GM10847 (cell line): Measurements from ENCODE around the gene RCL1.

Experiments used
- POLR2A ChIP-seq: IDR thresholded peaks from 2 replicates; pipeline ENCODE4 v1.6.1; 2011; ENCODE audit not compliant: insufficient read length; ENCODE audit errors: extremely low read depth

RCL1 gene, protein sequence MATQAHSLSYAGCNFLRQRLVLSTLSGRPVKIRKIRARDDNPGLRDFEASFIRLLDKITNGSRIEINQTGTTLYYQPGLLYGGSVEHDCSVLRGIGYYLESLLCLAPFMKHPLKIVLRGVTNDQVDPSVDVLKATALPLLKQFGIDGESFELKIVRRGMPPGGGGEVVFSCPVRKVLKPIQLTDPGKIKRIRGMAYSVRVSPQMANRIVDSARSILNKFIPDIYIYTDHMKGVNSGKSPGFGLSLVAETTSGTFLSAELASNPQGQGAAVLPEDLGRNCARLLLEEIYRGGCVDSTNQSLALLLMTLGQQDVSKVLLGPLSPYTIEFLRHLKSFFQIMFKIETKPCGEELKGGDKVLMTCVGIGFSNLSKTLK

GRCh38 chr9:4792572-4793458 is at the start of gene RCL1:
RCL1 (plus strand) TSS chr9:4792944; CDS start chr9:4793092, 148 bp downstream.
- TF ChIP-seq POLR2A, result peak; percentile 39

DNA sequence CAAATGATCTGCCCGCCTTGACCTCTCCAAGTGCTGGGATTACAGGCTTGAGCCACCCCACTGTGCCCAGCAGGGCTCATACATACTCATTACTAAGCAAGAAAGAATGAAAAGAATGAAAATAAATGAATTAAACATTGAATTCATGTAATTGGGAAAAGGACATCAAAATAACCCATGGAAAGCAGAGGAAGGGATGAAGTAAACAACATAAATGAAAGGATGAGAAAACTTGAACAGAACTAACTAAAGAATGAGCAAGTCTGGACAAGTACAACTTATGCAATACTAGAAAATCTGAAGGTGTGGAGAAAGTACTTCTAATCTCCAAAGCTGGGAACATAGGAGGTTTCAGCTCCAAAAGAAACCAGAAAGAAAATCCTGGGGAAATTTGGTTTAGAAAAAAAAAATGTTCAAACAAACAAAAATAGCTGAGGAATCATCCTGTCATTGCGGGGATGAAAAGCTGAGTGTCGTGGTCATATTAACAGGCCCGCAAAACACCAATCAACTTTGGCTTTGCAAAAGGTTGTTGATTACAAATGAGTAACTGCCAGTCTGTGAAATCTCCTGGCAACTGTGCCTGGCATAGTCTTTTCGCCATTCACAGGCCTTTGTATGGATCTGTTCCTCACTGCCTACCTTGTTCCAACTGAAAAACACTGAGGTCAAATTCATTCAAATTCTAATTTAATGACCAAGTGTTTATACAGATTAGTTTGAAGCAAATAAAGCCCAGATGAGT is 49.4 kb upstream of the RCL1 start:
- no peak for TF ChIP-seq POLR2A

GRCh38 chr9:4746278-4747030 is 46.3 kb upstream of the RCL1 start:
- no peak for TF ChIP-seq POLR2A

DNA sequence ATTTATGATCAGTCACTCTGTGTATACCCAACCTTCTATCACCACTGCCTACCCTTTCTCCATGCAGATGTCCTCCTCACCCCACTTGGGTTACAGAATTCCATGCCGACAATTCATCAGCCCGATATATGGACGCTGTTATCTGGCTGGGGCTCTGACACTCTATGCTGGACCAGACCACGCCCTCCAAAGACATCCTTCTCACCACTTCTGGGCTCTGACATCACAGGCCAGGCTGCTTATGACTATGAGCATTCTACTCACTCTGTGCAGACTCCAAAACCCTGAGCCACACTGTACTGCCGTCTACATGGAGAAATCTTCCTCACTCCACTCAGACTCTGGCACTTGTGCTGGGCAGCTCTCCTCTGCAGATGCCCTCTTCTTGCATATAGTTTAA is 44.1 kb upstream of the RCL1 start:
- no peak for TF ChIP-seq POLR2A

GRCh38 chr9:4750023-4750673 is 42.6 kb upstream of the RCL1 start:
- TF ChIP-seq POLR2A, result no peak

GRCh38 chr9:4755026-4755609 is 37.6 kb upstream of the RCL1 start:
- TF ChIP-seq POLR2A, result no peak

DNA sequence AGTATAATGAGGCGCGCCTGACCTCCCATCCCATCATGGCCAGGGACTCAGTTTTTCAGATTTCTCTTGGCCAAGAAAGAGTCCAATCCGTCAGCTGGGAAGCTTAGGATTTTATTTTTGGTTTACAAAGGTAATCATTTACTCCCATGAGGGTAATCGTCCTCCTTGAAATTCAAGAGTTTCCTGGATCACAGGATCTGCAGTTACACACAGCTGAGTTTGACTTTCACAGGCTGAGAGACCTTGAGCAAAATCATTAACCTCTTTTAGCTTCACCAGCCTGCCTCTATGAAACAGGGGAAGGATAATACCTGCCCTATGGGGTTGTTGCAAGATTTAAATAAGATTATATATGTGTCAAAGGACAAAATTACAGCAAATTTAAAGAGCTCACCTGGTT is 36.3 kb upstream of the RCL1 start:
- no peak for TF ChIP-seq POLR2A

DNA sequence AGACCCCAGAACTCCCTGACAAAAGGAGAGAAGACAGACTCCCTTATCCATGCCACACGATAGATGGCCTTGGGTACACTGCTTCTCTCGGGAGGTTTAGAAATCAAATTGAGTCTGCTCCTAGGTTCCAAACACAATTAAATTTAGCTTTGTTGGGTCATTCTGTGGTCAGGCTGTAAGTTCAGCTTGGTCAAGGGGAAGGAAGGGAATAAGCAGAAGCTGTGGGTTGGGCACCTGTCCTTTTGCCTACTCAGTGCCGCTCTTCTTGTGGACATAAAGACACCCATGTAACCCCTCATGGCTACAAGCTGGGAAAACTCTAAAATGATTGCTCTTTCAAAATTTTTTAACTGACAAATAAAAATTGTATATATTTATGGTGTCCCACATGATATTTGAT is 32.6 kb upstream of the RCL1 start:
- TF ChIP-seq POLR2A, result no peak

DNA sequence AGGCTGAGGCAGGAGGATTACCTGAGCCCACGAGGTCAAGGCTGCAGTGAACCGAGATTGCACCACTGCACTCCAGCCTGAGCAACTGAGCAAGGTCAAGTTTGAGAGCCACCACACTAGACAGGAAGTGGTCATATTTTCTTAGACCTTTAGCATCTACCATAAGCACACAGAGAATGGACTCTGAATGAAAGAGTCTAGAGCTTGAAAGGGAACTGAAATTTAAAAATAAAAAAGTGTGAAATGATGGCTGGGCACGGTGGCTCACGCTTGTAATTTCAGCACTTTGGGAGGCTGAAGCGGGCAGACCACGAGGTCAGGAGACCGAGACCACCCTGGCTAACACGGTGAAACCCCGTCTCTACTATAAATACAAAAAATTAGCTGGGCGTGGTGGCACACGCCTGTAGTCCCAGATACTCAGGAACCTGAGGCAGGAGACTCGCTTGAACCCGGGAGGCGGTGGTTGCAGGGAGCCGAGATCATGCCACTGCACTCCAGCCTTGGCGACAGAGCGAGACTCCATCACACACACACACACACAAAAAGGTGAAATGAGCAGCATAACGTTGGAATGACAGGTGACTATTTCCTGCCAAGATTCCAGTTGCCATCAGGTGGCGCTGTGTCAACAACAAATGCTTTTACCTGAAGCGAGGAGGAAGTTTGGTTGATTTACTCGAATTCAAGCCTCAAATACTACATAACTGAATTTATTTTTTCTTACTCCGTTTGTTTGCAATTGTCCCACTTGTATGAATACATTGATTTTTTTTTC is 30.4 kb upstream of the RCL1 start:
- TF ChIP-seq POLR2A, result no peak

DNA sequence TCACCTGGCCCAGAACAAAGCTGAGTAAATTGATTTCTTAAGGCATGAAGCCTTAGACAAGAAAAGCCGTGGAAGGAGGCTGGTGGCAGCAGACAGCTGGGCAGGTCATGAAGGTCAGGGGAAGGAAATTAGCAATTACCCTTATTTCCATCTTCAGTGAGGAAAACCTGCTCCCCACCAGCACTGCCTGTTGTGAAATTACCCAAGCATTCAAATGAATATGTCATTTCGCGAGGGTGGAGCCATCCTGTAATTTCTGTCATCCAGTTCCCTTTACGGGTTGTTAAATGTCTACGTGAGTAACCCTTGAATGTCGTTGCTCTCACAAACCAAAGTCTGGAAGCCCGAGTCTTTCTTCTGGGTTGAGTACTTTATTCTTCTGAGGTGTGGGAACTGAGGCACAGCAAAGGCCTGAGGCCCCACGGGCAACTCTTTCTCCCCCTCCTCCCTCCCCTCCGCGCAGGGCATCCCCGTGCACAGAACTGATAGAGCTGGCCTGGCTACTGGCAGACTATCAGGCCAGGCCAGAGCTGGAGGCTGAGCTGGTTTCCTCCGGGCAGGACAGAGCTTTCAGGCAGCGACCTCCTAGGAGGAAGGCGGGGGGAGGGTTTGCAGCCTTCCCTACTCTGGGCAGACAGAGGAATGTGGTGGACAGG is 29.7 kb upstream of the RCL1 start:
- TF ChIP-seq POLR2A, result no peak

- TF ChIP-seq POLR2A, result no peak
Measured at GRCh38 chr9:4764033-4764432, 28.7 kb upstream of the RCL1 start.

- TF ChIP-seq POLR2A, result no peak
Measured at GRCh38 chr9:4768681-4769080, 24.1 kb upstream of the RCL1 start.

GRCh38 chr9:4769321-4770080 is 23.2 kb upstream of the RCL1 start:
- no peak for TF ChIP-seq POLR2A
